SH-SY5Y (cell line): ENCODE data around the gene FAM241A.

ENCODE experiments used
- GATA2 ChIP-seq: IDR thresholded peaks from 2 replicates; pipeline ENCODE4 v1.6.1; 2011; ENCODE audit warnings: mild to moderate bottlenecking, low read depth, low read length
- GATA3 ChIP-seq: IDR thresholded peaks from 2 replicates; pipeline ENCODE4 v1.6.1; 2011; ENCODE audit warnings: low read depth, mild to moderate bottlenecking, low read length, moderate library complexity

GRCh38 chr4:112105201-112105969 is 39.9 kb upstream of the FAM241A start:
- no peak for TF ChIP-seq GATA2
- TF ChIP-seq GATA3 = no peak
